Astrocyte (in vitro differentiated cells and primary cell): ENCODE data around the gene TSC1.

ENCODE experiments used
- CTCF ChIP-seq: IDR thresholded peaks from 2 replicates; pipeline ENCODE4 v1.5.1; 2011; ENCODE audit warnings: low read depth, mild to moderate bottlenecking, inconsistent platforms, low read length, moderate library complexity; ENCODE audit not compliant: insufficient read depth
- EZH2 ChIP-seq: IDR thresholded peaks from 2 replicates; pipeline ENCODE4 v1.6.1; 2012; ENCODE audit warnings: mild to moderate bottlenecking, low read length, inconsistent platforms; ENCODE audit not compliant: insufficient read depth

- TF ChIP-seq CTCF (no peak), EZH2 (no peak)
Observed at GRCh38 chr9:132946631-132947295, 2.3 kb upstream of the TSC1 start.
